ENCODE measurements around the gene PMP22. TPM values are rescaled to one million over a fixed set of nuclear protein-coding genes. Genes with fewer than 3 reads are reported as not detected.
"Not testable (repeated sequence)": the region's sequence is repeated elsewhere in the genome, so short reads cannot be mapped to it uniquely, and the experiment has no call there.

Gene PMP22
- polyA plus RNA-seq, 6 donors from 2014 or later = not detected

DNA sequence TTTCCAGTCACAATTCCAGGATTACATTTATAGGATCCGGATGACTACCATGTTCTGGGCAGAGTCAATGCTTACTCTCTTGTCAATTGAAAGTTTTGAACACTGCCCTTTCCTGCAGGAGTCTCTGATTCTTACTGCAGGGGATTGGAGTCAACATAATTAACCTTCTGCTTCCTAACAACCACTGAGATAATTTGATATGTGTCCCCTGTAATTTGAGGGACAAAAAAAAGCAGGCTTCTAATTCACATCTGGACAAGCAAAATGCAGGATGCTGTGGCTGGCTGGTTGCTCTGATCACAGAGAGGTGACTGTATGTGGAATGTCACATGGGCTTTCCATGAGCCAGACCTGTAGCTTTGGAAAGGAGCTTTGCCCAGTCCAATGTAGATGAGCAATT is 54.9 kb downstream of the PMP22 start:
- Mint-ChIP-seq H3K27me3 (peaks cover 10 to 13% (median 12%) of the 10 kb centered on the region in 3 donors), H3K27ac (no peak overlapping the region), H3K4me1 (no peaks in the 10 kb centered on the region), H3K9me3 (peaks cover 0 to 4% (median 0%) of the 10 kb centered on the region in 7 donors), H3K4me3 (no peak overlapping the region), H3K36me3 (no peaks in the 10 kb centered on the region)
- DNase-seq (no peak), ATAC-seq (ENCODE audit: low read depth in 2 of 2) (no peak)

DNA sequence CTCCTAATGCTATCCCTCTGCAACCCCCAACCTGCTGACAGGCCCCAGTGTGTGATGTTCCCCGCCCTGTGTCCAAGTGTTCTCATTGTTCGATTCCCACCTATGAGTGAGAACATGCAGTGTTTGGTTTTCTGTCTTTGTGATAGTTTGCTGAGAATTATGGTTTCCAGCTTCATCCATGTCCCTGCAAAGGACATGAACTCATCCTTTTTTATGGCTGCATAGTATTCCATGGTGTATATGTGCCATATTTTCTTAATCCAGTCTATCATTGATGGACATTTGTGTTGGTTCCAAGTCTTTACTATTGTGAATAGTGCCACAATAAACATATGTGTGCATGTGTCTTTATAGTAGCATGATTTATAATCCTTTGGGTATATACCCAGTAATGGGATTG is 62.1 kb downstream of the PMP22 start:
- Mint-ChIP-seq H3K36me3 (peaks cover 0 to 15% of the 10 kb centered on the region in 2 donors), H3K9me3 (peaks cover 8 to 30% (median 23%) of the 10 kb centered on the region in 7 donors)
- DNase-seq; H3K4me1 Mint-ChIP-seq; ATAC-seq (ENCODE audit: low read depth in 2 of 2); H3K27ac Mint-ChIP-seq; H3K27me3 Mint-ChIP-seq; H3K4me3 Mint-ChIP-seq: not testable (repeated sequence)

DNA sequence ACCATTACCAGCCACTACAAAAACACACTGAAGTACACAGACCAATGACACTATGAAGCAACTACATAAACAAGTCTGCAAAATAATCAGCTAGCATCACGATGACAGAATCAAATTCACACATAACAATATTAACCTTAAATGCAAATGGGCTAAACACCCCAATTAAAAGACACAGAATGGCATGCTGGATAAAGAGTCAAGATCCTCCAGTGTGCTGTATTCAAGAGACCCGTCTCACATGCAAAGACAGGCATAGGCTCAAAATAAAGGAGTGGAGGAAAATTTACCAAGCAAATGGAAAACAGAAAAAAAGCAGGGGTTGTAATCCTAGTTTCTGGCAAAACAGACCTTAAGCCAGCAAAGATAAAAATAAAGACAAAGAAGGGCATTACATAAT is 64.6 kb downstream of the PMP22 start:
- peaks cover 0 to 15% of the 10 kb centered on the region in 2 donors for H3K36me3 Mint-ChIP-seq
- not testable (repeated sequence) for ATAC-seq (ENCODE audit: low read depth in 2 of 2); H3K4me3 Mint-ChIP-seq; DNase-seq; H3K27ac Mint-ChIP-seq; H3K4me1 Mint-ChIP-seq
- peaks cover 5 to 11% (median 8%) of the 10 kb centered on the region in 3 donors for H3K27me3 Mint-ChIP-seq
- H3K9me3 Mint-ChIP-seq = peaks cover 11 to 44% (median 31%) of the 10 kb centered on the region in 7 donors

DNA sequence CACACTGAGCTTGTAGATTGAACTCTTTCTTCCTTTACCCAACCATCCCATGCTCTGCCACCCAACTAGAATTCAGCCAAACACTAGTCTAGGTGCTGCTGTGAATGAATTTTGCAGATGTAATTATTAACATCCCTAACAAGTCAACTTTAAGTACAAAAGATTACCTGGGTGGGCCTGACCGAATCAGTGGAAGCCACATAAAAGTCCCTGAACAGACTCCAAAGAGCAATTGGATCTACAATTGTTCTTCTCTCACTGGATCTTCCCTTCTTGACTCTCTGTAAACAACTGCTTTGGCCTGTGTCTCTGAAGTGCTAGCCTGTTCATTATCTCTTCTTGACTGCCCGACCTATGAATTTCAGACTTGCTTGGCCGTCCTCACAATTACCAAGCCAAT is 67.9 kb downstream of the PMP22 start:
- ATAC-seq (ENCODE audit: low read depth in 2 of 2) (no peak), DNase-seq (no peak)
- Mint-ChIP-seq H3K27ac (no peak overlapping the region), H3K27me3 (peaks cover 0 to 22% (median 5%) of the 10 kb centered on the region in 3 donors), H3K4me1 (no peaks in the 10 kb centered on the region), H3K4me3 (no peak overlapping the region), H3K9me3 (peaks cover 9 to 44% (median 28%) of the 10 kb centered on the region in 7 donors), H3K36me3 (peaks cover 0 to 15% of the 10 kb centered on the region in 2 donors)

DNA sequence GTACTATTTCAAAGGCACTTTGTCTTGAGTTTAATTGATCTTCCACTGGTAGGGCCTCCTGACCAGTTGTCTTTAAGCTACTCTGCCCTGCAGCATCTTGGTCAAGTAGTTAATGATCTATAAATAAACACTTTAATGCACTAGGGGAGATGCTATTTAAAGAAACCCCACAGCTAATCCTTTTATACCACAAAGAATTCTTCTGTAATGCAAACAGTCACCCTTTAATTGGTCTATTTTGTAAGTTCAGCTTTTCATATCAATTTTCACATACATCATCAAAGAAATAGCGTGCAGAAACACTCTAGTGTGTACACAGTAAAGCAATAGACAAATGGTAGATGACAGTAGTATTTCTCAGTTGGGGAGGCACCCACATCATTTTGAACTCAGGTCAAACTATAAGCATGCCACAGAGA is 70.3 kb downstream of the PMP22 start:
- H3K27ac Mint-ChIP-seq = no peak overlapping the region
- no peaks in the 10 kb centered on the region for H3K4me1 Mint-ChIP-seq
- ATAC-seq (ENCODE audit: low read depth in 2 of 2) = no peak

DNA sequence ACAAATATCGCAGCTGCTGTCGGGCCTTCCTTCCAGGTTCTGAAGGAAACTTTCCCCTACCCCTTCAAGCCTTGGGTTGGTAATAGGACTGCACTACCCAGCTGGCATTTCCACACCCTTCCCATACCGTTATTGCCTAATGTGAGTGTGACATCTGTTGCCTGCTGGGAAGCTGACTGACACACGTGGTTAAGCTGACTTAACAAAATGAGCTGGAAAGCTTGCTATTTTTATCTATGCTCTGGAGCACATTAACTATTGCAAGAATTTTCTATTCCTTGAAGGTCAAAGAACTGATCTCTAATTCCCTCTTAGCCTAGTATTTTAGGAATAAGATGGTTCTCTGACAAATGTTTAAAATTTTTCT is 79.5 kb downstream of the PMP22 start:
- DNase-seq (no peak), ATAC-seq (ENCODE audit: low read depth in 2 of 2) (no peak)
- peaks cover 0 to 10% (median 0%) of the 10 kb centered on the region in 7 donors for H3K9me3 Mint-ChIP-seq

More for the DNA sequence above, 70.3 kb downstream of the PMP22 start:
- no peak for DNase-seq
- H3K36me3 Mint-ChIP-seq = peaks cover 0 to 7% of the 10 kb centered on the region in 2 donors
- peaks cover 7 to 27% (median 15%) of the 10 kb centered on the region in 7 donors for H3K9me3 Mint-ChIP-seq
- peaks cover 0 to 22% (median 5%) of the 10 kb centered on the region in 3 donors for H3K27me3 Mint-ChIP-seq
- H3K4me3 Mint-ChIP-seq = no peak overlapping the region

DNA sequence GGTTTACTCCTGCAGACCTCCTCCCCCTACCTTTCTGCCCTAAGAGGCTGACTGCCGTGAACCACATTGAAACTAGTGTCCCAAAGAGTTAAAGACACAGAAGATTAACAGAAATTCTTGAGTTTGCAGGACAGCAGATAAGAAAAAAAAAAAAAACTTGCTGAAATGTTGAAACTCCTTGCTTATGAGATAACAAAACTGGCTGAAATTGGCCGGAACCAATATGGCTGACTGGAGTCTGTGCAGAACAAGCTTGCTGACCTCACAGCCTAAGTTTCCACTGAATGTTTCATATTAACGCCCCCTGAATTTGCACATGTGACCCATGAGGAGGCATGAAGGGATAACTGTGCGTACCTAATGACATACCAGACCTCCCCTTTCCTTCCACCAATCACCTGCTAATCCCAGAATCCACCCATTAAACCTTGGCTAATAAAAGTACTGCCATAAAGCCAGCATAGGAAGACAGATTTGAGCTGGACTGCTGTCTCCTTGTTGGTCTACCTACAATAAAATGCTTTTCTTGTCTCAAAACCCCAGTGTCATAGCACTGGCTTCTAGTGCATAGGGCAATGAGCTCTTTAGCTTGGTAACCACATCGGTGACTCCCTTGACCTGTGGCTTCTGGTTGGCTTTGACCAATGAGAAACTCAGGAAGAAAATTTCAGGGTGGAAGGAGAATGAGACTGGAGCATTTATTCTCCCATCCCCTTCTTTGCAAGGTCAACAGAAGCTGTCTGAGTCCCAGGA is 80.1 kb downstream of the PMP22 start:
- Mint-ChIP-seq H3K4me3 (no peak overlapping the region), H3K9me3 (peaks cover 0 to 10% (median 0%) of the 10 kb centered on the region in 7 donors), H3K4me1 (no peaks in the 10 kb centered on the region), H3K27me3 (peaks cover 12 to 22% (median 20%) of the 10 kb centered on the region in 3 donors), H3K36me3 (no peaks in the 10 kb centered on the region), H3K27ac (no peak overlapping the region)
- DNase-seq (no peak), ATAC-seq (ENCODE audit: low read depth in 2 of 2) (no peak)

More for the DNA sequence above, 79.5 kb downstream of the PMP22 start:
- H3K4me1 Mint-ChIP-seq = no peaks in the 10 kb centered on the region
- H3K4me3 Mint-ChIP-seq = no peak overlapping the region
- H3K27ac Mint-ChIP-seq = no peak overlapping the region
- H3K36me3 Mint-ChIP-seq = no peaks in the 10 kb centered on the region
- H3K27me3 Mint-ChIP-seq = peaks cover 12 to 22% (median 20%) of the 10 kb centered on the region in 3 donors

DNA sequence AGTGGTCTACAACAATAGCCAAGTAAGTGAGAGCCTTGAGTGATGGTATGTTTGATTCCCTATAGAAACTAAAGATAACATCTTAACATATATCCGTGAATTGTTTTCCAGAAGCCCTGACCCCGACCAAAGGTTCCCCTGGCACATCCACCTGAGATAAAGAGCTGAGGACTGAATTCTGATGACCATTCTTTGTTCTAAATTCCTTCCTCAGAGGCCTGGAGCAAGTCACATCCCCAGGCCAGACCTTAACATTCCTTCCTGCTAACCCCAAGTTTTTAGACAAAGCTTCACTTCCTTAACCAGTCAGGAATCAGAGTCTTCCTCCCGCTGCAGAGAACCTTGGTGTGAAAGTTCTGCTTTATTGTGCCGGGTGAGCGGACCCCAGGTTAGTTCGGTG is 83.3 kb downstream of the PMP22 start:
- no peak for DNase-seq
- H3K4me3 Mint-ChIP-seq = no peak overlapping the region
- H3K9me3 Mint-ChIP-seq = peaks cover 0 to 4% (median 0%) of the 10 kb centered on the region in 7 donors
- ATAC-seq (ENCODE audit: low read depth in 2 of 2) = no peak
- H3K4me1 Mint-ChIP-seq = no peaks in the 10 kb centered on the region
- H3K27ac Mint-ChIP-seq = no peak overlapping the region
- H3K27me3 Mint-ChIP-seq = peaks cover 11 to 22% (median 20%) of the 10 kb centered on the region in 3 donors
- no peaks in the 10 kb centered on the region for H3K36me3 Mint-ChIP-seq

DNA sequence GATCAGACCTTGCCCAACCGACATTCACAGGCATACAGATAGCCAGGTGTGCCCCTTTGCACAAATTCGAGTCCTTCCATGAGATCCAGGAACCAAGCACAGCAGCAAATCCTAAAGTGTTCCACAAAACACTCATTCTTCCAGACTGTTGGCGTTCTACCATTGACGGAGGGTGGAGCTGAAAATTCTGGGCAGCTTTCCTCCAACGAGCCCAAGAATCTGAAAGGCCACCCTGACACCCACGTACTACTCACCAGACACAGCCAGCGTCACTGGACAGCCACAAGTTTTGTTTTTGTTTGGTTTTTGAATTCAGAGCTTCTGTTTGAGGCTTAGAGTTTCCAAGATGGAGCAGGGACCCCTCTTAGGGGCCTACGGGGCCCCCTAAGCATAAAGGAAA is 83.8 kb downstream of the PMP22 start:
- no peak for DNase-seq
- Mint-ChIP-seq H3K9me3 (peaks cover 0 to 4% (median 0%) of the 10 kb centered on the region in 7 donors), H3K4me3 (no peak overlapping the region), H3K27me3 (peaks cover 10 to 22% (median 20%) of the 10 kb centered on the region in 3 donors), H3K36me3 (no peaks in the 10 kb centered on the region), H3K4me1 (no peaks in the 10 kb centered on the region), H3K27ac (no peak overlapping the region)
- ATAC-seq (ENCODE audit: low read depth in 2 of 2) = no peak

DNA sequence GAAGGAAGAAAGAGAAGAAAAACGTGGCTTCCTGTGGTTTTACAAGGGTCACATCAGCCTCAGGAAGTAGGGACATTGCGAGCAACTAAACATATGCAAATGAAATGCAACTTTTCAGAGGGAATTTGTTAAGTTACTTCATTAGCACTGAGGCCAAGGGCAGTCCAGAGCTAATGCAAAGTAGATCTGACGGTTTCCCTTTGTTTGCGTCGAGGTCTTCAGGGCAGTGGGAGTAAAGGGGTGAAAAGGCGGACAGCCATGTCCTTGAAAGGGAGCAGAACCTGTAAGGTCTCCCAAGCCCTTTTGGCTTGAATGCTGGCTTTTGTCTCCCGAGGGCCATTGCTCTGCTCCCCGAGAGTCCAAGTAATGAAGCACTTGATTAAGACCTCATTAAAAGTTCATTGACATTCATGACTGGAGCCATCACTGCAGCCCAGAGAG is 85.0 kb downstream of the PMP22 start:
- no peak for ATAC-seq (ENCODE audit: low read depth in 2 of 2)
- Mint-ChIP-seq H3K27ac (no peak overlapping the region), H3K4me1 (no peaks in the 10 kb centered on the region), H3K36me3 (no peaks in the 10 kb centered on the region), H3K9me3 (peaks cover 0 to 4% (median 0%) of the 10 kb centered on the region in 7 donors), H3K27me3 (peaks cover 8 to 25% (median 15%) of the 10 kb centered on the region in 3 donors), H3K4me3 (no peak overlapping the region)
- no peak for DNase-seq

Other genes starting within 250 kb of the PMP22 start
- gene TEKT3, start 76.3 kb upstream of the PMP22 start, polyA plus RNA-seq (ENCODE audit: low read depth in 6 of 6) = not detected
- gene CDRT4, start 202.3 kb upstream of the PMP22 start, polyA plus RNA-seq (ENCODE audit: low read depth in 6 of 6) = 1 to 10 TPM in 1 of 6 donors, under 1 TPM in 1, not detected in 4; 0.37 to 1.7 TPM